DND-41 (cell line): Measurements from ENCODE around the gene SOX2.

ENCODE experiments used
- CTCF ChIP-seq: IDR thresholded peaks from 2 replicates; pipeline ENCODE4 v1.5.1; 2012; ENCODE audit warnings: borderline replicate concordance, low read length, moderate library complexity, mild to moderate bottlenecking; ENCODE audit not compliant: poor library complexity, severe bottlenecking; ENCODE audit errors: extremely low read depth
- EZH2 ChIP-seq: IDR thresholded peaks from 3 replicates; pipeline ENCODE4 v1.6.1; 2012; ENCODE audit warnings: borderline replicate concordance, low read depth, mild to moderate bottlenecking, moderate library complexity, low read length, inconsistent platforms; ENCODE audit not compliant: severe bottlenecking

GRCh38 chr3:181717549-181718171 is 5.9 kb downstream of the SOX2 start:
- TF ChIP-seq CTCF = no peak
- TF ChIP-seq EZH2 = no peak
